ENCODE data around the gene KIF26A. TPM values are rescaled to one million over a fixed set of nuclear protein-coding genes. Genes with fewer than 3 reads are reported as not detected.
"Not testable (repeated sequence)": the region's sequence is repeated elsewhere in the genome, so short reads cannot be mapped to it uniquely, and the experiment has no call there.

KIF26A gene
- total and polyA plus RNA-seq, 8 donors: 3.6 to 13.2 (median 7.1) TPM

DNA sequence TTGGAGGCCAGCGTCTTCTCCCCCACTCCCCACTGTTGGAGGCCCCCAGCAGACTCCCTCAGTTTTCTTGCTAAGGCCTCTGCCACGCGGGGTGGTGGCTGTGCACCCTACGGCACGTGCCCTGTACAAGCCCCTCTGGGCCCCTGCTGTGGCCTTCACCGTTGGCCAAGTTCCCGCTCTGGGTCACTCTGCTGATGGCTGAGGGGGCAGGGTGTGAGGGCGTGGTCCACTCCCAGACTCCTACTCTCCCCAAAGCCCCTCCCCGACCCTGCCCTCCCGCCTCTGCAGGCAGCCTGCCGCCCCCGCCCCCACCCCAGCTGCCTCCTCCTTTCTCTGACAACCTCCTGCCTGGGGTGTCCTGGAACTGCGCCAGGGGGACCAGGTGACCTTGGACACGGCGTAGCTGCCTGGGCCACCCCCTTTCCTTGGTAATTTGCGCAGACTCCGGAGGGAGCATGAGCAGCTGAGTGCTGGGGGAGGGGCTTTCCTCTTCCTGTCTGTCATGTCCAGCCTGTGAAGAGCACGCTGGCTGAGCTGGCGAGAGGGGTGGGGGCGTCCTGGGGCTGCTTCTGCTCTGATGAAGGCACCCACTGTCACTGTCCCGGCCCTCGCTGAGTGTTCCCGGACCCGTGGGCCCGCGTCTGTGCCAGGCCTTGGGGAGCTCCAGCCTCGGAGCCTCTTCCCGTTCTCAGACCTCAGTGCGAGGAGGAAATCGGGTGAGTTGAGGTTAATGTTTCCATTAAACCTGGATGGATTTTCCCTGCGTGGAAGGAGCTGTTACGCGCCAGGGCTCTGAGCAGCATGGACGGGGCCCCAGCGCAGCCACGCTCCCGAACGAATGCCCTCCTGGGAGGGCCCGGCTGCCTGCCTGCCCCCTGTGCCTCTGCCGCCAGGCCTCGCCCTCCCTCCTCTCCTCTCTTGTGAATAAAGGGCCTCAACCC, 85.0 kb downstream of the KIF26A start:
- WGBS, 2 donors: 39 to 42% methylated on average over 39 to 41 of the region's 41 CpGs
- DNase-seq: peak; percentile 29 to 82 (median 56)
- ATAC-seq: peak; percentile 24 to 60 (median 46)
- FAIRE-seq: no peak
- TF ChIP-seq, protein P1, sequence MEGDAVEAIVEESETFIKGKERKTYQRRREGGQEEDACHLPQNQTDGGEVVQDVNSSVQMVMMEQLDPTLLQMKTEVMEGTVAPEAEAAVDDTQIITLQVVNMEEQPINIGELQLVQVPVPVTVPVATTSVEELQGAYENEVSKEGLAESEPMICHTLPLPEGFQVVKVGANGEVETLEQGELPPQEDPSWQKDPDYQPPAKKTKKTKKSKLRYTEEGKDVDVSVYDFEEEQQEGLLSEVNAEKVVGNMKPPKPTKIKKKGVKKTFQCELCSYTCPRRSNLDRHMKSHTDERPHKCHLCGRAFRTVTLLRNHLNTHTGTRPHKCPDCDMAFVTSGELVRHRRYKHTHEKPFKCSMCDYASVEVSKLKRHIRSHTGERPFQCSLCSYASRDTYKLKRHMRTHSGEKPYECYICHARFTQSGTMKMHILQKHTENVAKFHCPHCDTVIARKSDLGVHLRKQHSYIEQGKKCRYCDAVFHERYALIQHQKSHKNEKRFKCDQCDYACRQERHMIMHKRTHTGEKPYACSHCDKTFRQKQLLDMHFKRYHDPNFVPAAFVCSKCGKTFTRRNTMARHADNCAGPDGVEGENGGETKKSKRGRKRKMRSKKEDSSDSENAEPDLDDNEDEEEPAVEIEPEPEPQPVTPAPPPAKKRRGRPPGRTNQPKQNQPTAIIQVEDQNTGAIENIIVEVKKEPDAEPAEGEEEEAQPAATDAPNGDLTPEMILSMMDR (IDR thresholded peaks at IDR 0.05): no peak
- Histone ChIP-seq H3K4me3 (peak overlapping the region in 1 of 4 donors; percentile 19), H3K9me3 (no peaks in the 10 kb centered on the region), H3K27me3 (no peaks in the 10 kb centered on the region), H3K4me1 (peaks cover 0 to 6% (median 0%) of the 10 kb centered on the region in 3 donors), H3K27ac (no peak overlapping the region), H3K36me3 (no peaks in the 10 kb centered on the region)
- intact Hi-C loops (cut with DNase I): no loop called here

DNA sequence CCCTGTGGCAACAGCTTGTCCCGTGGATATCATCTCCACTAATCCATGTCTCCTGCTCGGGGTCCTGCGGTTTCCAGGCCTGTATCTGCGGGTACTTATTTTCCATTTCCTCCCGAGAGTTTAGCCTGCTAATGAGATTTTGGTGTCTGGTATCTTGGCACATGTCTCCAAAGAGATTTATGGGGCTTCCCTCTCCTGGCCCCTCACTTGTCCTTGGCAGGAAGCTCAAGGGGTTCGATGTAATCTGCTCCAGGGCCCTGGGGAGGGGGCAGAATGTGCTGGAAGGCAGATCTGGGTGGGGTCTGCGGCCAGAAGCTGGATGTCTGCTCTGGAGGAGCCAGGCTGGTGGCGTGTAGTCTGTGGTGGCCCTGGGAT, 85.7 kb downstream of the KIF26A start:
- ATAC-seq (no peak), DNase-seq (no peak), FAIRE-seq (no peak)
- H3K4me1 ChIP-seq: peaks cover 0 to 6% (median 0%) of the 10 kb centered on the region in 3 donors
- H3K27ac ChIP-seq: no peak overlapping the region
- WGBS, 2 donors: 44 to 60% methylated on average over 8 of the region's 8 CpGs
- TF ChIP-seq, protein P1 (IDR thresholded peaks at IDR 0.05): no peak
- no peaks in the 10 kb centered on the region for H3K27me3 ChIP-seq
- no peaks in the 10 kb centered on the region for H3K36me3 ChIP-seq
- intact Hi-C loops (cut with DNase I): no loop called here
- no peaks in the 10 kb centered on the region for H3K9me3 ChIP-seq
- peak overlapping the region in 1 of 4 donors; percentile 19 for H3K4me3 ChIP-seq

DNA sequence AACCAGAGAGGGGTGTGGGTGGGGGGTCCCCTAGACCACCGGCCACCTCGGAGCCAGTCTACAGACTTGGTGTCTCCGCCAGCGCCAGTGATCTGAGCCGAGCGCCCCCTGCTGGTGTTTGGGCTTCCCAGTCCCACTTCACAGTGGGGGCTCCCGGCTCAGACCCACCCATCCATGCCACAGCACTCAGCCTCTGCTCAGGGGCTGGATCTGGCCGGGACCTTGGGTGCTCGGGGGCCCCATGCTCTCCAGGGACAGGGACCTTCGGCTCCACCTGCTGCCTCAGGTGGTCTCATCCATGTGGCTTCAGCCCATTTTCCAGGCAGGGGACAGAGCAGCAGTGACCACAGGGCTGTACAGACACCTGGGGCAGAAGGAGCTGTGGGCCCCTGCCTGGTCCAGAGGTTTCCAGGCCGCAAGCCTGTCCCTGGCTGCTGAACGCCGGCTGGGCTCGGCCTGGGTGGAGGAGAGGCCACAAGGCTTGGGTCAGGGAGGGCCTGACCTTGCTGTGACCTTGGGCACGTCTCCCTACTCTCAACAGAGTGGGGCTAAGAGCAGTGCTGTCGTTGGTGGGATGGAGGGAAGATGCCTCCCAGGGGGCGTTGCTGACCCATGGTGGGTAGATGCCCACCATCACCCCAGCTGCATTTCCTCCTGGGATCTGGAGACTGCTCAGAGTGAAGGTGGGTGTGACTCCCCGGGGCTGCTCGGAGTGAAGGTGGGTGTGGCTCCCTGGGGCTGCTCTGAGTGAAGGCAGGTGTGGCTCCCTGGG, 86.3 kb downstream of the KIF26A start:
- DNase-seq: peak in 2 of 6 donors; percentile 72 to 75
- ATAC-seq: no peak
- Histone ChIP-seq H3K4me3 (no peak overlapping the region), H3K4me1 (peaks cover 0 to 6% (median 0%) of the 10 kb centered on the region in 3 donors), H3K27me3 (no peaks in the 10 kb centered on the region), H3K36me3 (no peaks in the 10 kb centered on the region), H3K27ac (no peak overlapping the region), H3K9me3 (no peaks in the 10 kb centered on the region)
- TF ChIP-seq, protein P1 (IDR thresholded peaks at IDR 0.05): peak in 3 of 4 donors; percentile 8 to 15 (median 10)
- WGBS, 2 donors: 45 to 49% methylated on average over 19 of the region's 19 CpGs
- FAIRE-seq: no peak
- intact Hi-C loops (cut with DNase I): no loop called here

DNA sequence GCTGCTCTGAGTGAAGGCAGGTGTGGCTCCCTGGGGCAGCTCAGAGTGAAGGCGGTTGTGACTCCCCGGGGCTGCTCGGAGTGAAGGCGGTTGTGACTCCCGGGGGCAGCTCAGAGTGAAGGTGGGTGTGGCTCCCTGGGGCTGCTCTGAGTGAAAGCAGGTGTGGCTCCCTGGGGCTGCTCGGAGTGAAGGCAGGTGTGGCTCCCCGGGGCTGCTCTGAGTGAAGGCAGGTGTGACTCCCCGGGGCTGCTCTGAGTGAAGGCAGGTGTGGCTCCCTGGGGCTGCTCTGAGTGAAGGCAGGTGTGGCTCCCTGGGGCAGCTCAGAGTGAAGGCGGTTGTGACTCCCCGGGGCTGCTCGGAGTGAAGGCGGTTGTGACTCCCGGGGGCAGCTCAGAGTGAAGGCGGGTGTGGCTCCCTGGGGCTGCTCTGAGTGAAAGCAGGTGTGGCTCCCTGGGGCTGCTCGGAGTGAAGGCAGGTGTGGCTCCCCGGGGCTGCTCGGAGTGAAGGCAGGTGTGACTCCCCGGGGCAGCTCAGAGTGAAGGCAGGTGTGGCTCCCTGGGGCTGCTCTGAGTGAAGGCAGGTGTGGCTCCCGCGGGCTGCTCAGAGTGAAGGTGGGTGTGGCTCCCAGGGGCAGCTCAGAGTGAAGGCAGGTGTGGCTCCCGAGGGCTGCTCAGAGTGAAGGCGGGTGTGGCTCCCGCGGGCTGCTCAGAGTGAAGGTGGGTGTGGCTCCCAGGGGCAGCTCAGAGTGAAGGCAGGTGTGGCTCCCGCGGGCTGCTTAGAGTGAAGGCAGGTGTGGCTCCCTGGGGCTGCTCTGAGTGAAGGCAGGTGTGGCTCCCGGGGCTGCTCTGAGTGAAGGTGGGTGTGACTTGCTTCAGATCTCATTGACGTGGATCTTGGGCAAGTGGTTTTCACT, 87.1 kb downstream of the KIF26A start:
- H3K4me1 ChIP-seq; intact Hi-C loops (cut with DNase I); H3K4me3 ChIP-seq; H3K27me3 ChIP-seq; H3K27ac ChIP-seq; H3K36me3 ChIP-seq; H3K9me3 ChIP-seq: not testable (repeated sequence)
- 8 to 14% methylated on average over 17 to 23 of the region's 28 CpGs for WGBS, 2 donors
- ATAC-seq (peak in 1 of 4 donors; percentile 35), DNase-seq (peak in 5 of 6 donors; percentile 60 to 65 (median 61)), FAIRE-seq (peak; percentile 17)
